ENCODE data around the gene CFAP74.
"Not testable (repeated sequence)": the region's sequence is repeated elsewhere in the genome, so short reads cannot be mapped to it uniquely, and the experiment has no call there.

The CFAP74 gene

DNA sequence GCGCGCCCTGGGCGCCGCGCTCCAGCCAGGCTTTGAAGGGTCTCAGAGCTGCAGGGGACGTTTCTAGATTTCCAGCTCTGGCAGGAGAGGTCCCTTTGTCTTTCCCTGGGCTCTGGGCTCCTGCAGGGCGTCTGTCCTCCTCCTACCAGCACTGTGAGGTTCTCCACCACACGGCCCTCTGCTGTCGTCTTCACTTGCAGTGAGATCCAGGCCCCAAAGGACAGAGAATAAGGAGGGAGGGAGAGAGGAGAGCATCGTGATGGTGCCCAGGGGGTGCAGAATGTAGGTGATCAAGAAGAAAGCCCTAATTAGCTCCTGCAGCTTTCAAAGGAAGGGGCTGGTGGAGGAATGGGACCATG is 108.5 kb downstream of the CFAP74 start:
- no peak for DNase-seq (ENCODE audit: low read depth)

DNA sequence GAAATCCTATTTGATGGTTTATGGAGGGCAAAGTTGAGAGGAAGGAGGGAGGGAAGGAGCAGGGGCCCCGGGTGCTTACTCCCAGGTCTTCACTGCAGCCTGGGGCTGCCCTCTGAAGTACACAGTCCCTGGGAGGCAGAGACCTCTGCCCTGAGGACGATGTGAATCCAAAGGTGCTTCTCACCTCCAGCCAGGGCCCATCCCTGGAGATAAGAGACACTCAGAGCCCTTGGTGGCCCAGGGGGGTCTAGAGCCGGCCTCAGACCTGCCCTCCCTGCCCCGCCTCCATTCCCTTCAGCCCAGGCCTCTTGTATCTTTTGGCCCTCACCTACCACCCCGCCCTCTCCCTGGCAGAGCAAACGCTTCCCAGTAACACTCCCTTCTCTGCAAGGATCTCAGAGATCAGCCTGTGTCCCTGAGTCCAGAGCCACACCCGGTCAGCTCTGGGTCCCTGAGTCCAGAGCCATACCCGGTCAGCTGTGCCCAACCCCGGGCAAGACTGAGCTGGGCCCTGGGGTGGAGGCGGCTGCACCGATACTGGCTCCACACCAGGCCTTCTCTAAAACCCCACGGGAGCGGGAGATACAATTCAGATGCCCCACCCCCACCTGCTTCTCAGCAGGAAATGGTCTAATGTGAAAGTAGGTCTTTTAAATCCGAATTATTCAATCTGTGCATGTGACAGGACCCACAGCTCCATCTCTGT is 109.1 kb downstream of the CFAP74 start:
- no peak for DNase-seq (ENCODE audit: low read depth)

DNA sequence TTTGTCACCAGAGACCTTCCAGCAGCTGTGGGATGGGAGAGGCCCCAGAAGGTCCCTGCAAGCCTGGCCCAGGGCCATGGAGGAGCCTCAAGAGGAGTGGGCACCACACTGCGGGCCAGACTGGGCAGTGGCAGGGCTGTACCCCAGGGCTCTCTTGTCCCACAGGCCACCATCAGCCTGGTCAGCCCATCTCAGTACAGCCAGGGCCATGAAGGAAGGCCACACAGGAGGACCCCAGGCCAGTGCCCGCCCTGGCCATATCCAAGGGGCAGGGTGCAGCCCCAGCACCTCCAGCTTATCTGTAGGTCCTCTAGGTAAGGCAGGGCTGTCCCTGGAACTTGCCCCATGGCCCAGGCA is 109.6 kb downstream of the CFAP74 start:
- DNase-seq (ENCODE audit: low read depth) = no peak

DNA sequence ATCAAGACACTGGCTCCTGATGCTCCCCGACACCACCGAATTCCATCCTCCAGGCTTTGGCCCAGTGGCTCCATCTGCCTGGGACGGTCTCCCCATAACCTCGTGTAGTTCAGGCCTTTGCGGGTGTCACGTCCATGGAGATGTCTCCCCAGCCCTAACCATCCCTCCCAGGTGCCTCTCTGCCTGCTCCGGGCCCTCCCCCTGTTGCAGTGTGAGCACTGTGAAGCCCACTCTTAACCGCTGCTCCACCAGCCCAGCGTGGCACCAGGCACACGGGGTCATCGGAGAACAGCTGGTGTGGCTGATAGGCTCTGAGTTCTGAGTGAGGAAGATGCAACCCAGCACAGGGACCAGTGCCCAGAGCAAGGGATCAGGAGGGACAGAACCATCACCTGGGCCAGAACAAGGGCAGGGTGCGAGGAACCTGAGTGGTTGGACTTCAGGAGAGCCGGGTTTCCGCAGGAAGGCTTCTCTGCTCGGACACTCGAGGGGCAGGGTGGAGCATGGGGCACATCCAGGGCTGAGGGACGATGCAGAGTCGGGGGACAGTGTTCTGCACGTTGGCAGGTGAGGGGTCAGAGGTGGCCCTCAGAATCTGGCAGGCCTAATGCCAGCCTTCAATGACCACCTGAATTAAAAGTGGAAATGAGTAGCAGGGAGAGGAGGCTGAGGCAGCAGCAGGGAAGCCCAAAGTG is 110.1 kb downstream of the CFAP74 start:
- DNase-seq (ENCODE audit: low read depth) = no peak

DNA sequence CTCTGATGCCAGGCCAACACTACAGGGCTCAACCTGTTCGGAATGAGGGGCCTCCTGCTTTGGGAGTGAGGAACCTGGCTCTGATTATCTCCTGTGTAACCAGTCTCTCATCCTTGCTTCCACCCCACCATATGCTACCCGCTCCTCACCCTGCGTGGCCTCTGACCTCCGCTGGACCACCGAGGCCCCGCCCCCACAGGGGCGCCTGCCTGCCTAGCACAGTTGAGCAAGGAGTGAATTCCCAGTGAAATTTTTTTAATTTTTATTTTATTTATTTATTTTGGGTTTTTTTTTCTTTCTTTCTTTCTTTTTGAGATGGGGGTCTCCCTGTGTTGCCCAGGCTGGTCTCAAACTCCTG is 110.8 kb downstream of the CFAP74 start:
- no peak for DNase-seq (ENCODE audit: low read depth)

DNA sequence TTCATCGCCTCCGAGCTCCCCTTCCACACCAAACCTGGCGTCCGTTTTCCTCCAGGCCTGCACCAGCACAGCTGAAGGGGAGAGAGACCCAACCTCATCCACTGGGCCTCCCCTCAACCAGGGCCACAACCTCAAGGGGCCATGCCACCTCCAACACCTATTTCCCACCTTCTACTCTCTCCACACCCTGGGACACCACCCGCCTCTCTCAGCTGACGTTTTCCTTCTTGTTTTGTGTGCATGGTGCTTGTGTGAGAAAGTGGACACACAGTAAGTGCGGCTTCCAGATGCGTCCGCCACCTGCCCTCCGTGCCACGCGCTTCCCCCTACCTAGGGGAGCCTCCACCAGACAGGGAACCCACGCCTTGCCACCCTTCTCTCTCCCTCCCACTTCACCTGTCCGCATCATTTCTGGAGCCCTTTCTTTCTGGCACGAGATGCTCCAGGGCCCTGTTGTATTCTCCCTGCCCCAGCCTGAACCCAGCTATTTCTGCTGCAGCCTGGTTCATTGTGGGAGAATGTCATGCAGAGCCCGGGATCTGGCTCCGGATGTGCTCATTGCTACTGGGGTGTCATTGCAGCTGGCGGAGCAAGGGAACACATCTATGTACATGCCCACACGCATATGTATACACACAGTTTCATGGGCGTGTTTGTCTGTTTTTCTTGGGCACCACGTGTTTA is 111.4 kb downstream of the CFAP74 start:
- no peak for DNase-seq (ENCODE audit: low read depth)

DNA sequence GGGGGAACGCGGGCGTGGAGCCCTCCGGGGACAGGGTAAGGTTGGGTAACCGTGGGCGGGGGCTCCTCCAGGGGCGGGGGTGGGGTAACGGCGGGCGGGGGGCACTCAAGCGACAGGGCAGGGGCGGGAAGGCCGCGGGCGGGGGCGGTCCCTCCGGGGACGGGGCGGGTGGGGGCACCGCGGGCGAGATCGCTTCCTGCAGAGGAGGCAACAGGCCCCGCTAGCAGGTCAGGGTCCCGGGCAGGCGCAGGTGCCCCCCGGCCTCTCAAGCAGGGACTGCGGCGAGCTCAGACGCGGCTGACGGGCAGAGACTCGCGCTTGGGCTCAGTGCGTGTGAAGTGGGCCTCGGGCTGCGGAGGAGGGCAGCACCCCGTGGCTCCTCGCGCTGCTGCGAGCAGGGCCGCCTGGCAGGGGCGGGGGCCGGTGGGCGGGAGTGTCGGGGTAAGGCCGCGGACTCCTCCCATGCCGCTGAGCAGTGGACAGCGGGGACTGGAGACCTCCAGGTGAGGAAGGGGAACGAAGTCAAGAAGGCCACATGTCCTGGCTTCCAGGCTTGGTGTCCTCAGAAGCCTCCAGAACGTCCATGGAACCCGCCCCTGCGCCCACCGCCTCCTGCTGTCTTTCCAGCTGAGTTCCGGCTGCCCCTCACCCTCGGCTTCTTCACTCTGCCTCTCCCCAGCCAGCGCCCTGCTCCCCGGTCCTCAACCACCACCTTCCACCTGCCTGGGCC is 112.1 kb downstream of the CFAP74 start:
- no peak for DNase-seq (ENCODE audit: low read depth)

DNA sequence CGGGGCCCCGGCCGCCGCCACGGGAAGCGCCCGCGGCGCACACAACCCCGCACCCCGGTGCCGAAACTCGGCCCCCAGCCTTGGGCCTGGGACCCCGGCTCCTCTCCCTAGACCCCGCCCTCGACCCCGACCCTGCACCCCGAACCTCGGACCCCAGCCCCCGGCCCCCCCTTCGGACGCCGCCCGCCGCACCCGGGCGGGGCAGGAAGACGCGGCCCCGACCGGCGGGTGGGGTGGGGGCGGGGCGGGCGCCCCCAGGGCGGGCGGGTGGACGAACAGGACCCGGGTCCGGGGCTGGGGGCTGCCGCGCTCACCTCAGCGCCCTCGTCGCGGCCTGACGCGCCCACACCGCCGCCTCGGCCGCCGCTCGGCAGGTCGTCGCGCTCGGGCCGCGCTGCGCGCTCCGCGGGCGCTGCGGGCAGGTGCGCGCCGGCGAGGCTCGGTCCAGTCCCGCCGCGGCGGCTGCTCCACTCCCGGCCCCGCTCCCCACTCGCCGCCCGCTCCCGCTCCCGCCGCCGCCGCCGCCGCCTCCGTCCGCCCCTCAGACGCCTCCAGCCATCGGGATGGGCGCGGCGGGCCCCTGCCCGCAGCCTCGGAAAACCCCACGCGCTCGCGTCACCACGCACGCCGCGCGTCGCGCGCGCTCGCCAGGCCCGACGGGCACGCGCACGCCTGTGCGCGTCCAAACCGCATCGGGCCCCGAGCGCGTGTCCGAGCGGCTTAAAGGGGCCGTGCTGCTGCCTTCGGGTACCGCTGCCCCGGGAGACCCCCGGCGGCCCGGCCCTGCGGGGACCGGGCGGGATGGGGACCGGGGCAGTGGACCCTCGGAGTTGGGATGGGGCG is 112.9 kb downstream of the CFAP74 start, which contains the start of gene GNB1:
Gene GNB1, minus strand, starts transcription at position 582 of the 843 bp plus-strand sequence. CDS start 65,634 bp downstream, outside the sequence.
- DNase-seq (ENCODE audit: low read depth) = peak; percentile 83

DNA sequence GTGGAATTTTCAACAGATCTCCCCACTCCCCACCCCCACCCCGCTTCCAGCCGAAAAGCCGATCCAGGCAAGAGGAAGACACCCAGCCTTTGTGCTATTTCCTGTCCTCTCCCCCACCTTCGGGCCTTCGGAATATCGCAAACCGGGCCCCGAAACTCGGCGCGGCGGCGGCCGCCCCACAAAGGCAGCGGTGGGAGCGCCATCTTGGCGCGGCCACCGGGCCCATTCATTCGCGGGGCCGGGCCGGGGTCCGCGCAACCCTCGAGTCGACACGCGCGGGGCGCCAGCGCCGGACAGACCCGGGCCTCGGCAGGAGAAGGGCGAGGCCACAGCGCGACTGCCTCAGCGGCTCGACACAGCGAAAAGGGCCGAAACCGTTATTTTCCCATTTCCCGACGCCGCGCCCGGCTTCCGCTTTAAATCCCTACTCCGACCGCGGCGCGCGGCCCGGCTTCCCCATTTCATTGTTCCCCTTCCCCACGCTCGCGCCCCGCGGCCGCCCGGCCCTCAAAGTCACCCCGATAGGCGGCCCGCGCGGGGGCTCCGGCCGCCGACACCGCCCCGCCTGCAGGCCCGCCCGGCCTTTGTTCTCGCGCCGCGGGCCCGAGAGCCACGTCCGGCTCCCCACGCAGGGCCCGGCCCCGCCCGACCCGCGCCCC is 113.6 kb downstream of the CFAP74 start:
- DNase-seq (ENCODE audit: low read depth) = peak; percentile 28

DNA sequence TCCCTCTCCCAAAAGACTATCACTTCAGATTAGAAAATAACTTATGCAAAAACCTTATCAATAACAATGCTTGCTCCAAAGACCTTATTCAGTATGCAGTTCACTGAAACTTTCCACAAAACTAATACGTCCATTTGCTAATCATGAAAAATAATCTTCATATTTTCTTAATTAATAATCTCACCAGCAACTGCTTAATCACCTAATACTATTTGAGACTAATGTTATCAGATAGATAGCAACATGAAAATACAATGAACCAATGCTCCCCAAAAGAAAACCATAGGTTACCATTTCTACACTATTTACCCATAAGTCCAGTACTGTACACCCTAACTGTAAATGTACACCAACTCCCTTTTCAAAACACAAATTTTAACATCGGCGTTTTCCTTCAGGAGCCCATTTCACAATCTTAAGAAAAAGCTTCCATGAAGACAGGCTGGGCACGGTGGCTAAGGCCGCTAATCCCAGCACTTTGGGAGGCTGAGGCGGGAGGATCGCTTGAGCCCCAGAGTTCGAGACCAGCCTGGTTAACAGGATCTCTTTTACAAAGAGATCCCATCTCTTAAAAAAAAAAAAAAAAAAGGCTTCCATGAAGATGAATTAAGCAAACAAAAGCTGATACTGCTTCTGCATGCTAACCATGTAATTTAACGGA is 114.4 kb downstream of the CFAP74 start:
- no peak for DNase-seq (ENCODE audit: low read depth)

DNA sequence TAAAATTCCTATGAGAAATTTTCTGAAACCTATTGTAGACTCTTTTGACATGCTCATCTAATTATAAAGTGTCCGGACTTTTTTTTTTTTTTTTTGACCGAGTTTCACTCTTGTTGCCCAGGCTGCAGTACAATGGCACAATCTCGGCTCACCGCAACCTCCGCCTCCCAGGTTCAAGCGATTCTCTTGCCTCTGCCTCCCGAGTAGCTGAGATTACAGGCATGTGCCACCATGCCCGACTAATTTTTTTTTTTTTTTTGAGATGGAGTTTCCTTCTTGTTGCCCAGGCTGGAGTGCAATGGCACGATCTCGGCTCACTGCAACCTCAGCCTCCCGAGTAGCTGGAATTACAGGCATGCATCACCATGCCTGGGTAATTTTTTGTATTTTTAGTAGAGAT is 119.7 kb downstream of the CFAP74 start:
- DNase-seq (ENCODE audit: low read depth) = not testable (repeated sequence)

DNA sequence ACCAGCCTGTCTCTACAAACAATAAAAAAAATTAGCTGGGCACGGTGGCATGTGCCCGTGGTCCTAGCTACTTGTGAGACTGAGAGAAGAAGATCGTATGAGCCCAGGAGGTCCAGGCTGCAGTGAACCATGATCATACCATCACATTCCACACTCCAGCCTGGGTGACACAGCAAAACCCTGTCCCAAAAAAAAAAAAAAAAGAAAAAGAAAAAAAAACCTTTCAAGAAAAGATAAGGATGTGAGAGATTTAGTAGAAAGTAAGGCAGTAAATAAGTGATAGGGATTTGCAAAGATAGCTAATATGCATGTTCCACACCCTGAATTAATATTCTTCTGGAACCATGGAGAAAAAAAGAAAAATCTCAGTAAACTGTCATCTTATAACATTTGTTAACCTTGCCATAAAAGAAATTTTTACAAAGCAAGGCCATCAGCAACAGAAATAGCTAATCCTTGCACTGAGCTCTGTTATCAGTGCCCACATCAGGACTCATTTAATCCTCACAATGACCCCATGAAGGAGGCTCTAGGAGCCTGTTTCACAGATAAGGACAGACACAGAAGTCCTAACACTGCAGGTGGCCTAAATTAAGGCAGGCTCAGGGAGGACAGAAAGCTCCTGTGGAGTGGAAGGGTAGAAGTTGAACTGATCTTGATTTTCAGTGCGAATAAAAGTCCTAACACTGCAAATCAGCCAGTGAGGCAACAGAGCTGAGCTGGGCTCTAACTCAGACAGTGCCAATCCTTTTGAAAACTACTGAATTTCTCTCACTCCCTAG is 120.3 kb downstream of the CFAP74 start:
- DNase-seq (ENCODE audit: low read depth) = no peak

DNA sequence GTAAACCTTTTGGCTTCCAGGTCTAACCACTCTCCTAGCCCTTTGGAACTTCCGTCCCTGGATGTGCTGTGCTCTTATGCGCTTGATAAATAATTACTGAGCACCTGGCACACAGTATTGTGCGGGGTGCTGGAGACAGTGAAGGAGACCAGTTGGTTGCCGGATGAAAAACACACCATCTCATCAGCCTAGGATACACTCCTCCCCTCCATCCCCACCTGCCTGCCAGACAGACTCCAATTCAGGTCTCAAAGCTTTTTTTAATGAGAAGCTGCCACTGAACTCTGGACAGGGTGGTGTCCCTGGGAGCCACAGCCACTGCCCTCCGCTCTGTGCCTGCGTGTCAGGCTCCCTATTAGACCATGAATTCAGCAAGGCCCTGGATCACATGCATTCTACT is 121.9 kb downstream of the CFAP74 start:
- DNase-seq (ENCODE audit: low read depth) = no peak

DNA sequence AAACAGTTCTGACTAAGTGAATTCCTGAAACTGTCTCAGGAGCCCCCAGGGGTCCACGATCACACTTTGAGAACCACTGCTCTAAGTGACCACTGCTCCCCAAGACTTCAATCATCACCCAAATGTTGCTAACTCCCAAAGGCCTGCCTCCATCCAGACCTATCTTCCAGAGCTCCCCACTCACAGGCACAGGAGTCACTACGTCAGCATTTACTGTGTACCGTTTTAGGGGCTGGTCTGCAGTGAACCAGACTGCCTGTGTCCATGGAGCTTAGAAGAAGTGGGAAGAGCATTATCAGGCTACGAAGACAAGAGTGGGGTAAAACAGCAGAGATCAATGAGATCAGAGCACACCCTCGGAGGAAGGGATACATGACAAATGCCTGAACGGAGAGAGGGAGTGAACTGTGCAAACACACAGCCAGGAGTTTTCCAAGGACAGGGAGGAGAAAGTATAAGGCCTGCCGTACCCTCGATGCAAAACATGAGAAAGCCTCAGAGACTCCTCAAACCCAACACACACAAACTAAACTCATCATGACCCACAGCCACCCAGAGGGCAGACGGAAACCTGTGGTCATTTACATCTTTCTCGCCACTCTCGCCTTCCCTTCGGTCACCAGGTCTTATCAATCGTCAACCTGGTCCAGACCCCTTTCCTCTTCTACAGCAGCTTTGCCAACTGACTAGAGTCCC is 122.8 kb downstream of the CFAP74 start:
- DNase-seq (ENCODE audit: low read depth) = no peak

DNA sequence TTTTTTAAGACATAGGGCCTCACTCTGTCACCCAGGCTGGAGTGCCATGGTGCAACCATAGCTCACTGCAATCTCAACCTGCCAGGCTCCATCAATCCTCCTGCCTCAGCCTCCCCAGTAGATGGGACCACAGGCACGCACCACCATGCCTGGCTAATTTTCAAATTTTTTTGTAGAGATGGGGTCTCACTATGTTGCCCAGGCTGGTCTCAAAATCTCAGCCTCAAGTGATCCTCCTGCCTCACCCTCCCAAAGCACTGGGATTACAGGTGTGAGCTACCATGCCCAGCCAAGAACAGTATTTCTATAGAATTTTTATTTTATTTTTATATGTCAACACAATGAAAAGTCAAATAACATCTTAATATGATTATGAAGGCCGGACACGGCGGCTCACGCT is 123.6 kb downstream of the CFAP74 start:
- no peak for DNase-seq (ENCODE audit: low read depth)

DNA sequence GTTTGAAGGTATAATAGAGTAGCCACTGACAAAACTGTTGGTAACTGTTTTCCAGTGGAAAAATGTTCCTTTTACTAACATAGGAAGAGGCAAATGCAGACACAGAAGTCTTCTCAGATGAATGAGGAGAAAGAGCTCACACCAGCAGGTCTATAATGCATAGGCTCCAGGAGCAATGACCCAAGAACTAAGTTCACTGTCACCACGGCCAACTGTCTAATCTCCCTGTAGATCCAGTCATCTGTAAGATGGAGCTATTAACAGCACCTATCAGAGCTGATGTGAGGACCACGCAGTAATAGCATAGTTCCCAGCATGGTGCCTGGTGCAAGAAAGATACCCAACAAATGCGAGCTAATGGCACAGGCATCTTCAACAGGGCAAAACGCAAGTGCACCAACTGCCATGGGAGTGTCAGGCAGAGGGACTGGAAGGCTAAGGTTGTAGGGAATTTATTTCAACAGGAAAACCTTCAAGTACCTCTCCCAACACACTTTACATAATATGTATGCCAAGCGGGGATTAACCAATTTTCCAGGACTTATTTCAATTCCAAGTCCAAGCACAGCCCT is 125.6 kb downstream of the CFAP74 start:
- no peak for DNase-seq (ENCODE audit: low read depth)

DNA sequence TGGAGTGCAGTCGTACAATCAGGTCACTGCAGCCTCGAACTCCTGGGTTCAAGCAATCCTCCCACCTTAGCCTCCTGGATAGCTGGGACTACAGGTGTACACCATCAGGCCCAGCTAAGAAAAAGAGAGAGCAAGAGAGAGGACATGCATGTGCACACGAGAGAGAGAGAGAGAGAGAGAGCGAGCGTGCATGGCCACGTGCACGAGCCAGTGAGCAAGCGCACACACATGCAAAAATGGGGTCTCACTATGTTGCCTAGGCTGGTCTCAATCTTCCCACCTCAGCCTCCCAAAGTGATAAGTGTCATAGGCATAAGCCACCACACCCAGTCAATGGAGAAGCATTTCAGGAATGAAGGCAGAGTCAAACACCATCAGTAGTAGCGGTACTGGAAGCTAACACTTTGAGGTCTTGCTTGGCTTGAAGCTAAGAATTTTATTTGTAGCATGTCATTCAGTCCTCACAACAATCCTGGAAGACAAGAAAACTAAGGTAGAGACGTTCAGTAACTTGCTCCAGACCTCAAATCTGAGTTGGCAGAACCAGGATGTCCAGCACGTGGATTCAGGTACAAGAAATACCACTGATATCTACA is 127.2 kb downstream of the CFAP74 start:
- no peak for DNase-seq (ENCODE audit: low read depth)

DNA sequence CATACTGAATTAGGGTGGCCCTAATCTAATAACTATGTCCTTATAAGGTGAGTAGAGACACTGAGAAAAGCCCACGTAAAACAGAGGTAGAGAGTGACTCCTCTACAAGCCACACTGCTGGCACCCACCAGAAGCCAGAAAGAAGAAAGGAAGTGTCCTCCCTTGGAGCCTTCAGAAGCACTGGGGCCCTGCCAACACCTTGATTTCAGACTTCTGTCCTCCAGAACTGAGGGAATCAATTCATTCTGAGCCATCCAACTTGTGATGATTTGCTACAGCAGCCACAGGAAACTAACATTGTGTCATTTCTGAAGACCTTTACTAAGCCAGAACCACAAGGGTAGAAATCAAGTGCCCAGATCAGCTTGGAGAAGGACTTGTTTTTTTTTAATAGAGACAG is 127.7 kb downstream of the CFAP74 start:
- DNase-seq (ENCODE audit: low read depth) = no peak

DNA sequence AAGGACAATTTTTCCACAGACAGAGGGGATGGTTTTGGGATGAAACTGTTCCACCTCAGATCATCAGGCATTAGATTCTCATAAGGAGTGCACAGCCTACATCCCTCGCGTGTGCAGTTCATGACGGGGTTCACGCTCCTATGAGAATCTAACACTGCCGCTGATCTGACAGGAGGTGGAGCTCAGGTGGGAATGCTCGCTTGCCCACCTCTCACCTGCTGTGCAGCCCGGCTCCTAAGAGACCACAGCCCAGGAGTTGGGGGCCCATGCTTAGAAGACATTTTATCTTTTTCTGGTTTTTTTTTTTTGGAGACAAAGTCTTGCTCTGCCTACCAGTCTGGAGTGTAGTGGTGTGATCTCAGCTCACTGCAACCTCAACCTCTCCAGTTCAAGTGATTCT is 128.7 kb downstream of the CFAP74 start:
- no peak for DNase-seq (ENCODE audit: low read depth)
